Neural progenitor cell (in vitro differentiated cells): Measurements from ENCODE around the gene CHRM4. TPM values are rescaled to one million over a fixed set of nuclear protein-coding genes. Genes with fewer than 3 reads are reported as not detected.
A peak's percentile ranks its signal among the peaks of the same experiment; 100 is the strongest.

Source experiments
- DNase-seq: peaks from one replicate; pipeline ENCODE4 v3.0.0-alpha.2; 2016; ENCODE audit warnings: low spot score
- H2AFZ ChIP-seq: fragments of 200-600 bp; sonication (generic); replicated peaks from 2 replicates; pipeline ENCODE4 v1.6.1; 2016; ENCODE audit warnings: antibody characterized with exemption
- H3F3A ChIP-seq: fragments of 200-600 bp; sonication (generic); 2 replicates; pipeline ENCODE4 v1.6.1; 2016; ENCODE audit warnings: antibody characterized with exemption, low read depth
- H3K27ac ChIP-seq: fragments of 200-600 bp; sonication (generic); 2 replicates; pipeline ENCODE4 v1.5.1; 2016; ENCODE audit warnings: mild to moderate bottlenecking
- H3K27me3 ChIP-seq: fragments of 200-600 bp; sonication (generic); 2 replicates; pipeline ENCODE4 v1.6.1; 2016; ENCODE audit warnings: mild to moderate bottlenecking, moderate library complexity
- H3K36me3 ChIP-seq: fragments of 200-600 bp; sonication (generic); 2 replicates; pipeline ENCODE4 v1.5.1; 2016
- H3K4me1 ChIP-seq: fragments of 200-600 bp; sonication (generic); 2 replicates; pipeline ENCODE4 v1.6.1; 2016; ENCODE audit warnings: mixed run types
- H3K4me2 ChIP-seq: fragments of 200-600 bp; sonication (generic); 2 replicates; pipeline ENCODE4 v1.6.1; 2016
- H3K4me3 ChIP-seq: fragments of 200-600 bp; sonication (generic); 2 replicates; pipeline ENCODE4 v1.5.1; 2016
- H3K79me2 ChIP-seq: fragments of 200-600 bp; sonication (generic); 2 replicates; pipeline ENCODE4 v1.6.1; 2016; ENCODE audit warnings: low read depth
- H3K9ac ChIP-seq: fragments of 200-600 bp; sonication (generic); 2 replicates; pipeline ENCODE4 v1.6.1; 2016
- H3K9me3 ChIP-seq: fragments of 200-600 bp; sonication (generic); 2 replicates; pipeline ENCODE4 v1.5.1; 2016; ENCODE audit warnings: low read depth
- H4K20me1 ChIP-seq: fragments of 200-600 bp; sonication (generic); 2 replicates; pipeline ENCODE4 v1.6.1; 2016; ENCODE audit warnings: low read depth
- H3K27ac Mint-ChIP-seq: 3 replicates; pipeline ENCODE4 v1.8.0; 2021; ENCODE audit warnings: mixed read lengths
- H3K27me3 Mint-ChIP-seq: 2 replicates; pipeline ENCODE4 v1.8.0; 2022; ENCODE audit warnings: low read depth, mild to moderate bottlenecking, inconsistent platforms, moderate library complexity, mixed read lengths; ENCODE audit not compliant: insufficient read depth
- H3K36me3 Mint-ChIP-seq: 3 replicates; pipeline ENCODE4 v1.8.0; 2021; ENCODE audit warnings: mixed read lengths
- H3K4me1 Mint-ChIP-seq: 3 replicates; pipeline ENCODE4 v1.8.0; 2021; ENCODE audit warnings: mixed read lengths
- H3K4me3 Mint-ChIP-seq: 3 replicates; pipeline ENCODE4 v1.8.0; 2021; ENCODE audit warnings: mild to moderate bottlenecking, moderate library complexity, mixed read lengths
- H3K9me3 Mint-ChIP-seq: 3 replicates; pipeline ENCODE4 v1.8.0; 2020; ENCODE audit warnings: mixed read lengths
- CTCF ChIP-seq: fragments of 200-600 bp; sonication (generic); IDR thresholded peaks from 2 replicates; pipeline ENCODE4 v1.5.1; 2017; ENCODE audit warnings: antibody characterized with exemption, mild to moderate bottlenecking
- EZH2 ChIP-seq: fragments of 200-600 bp; sonication (generic); IDR thresholded peaks from 2 replicates; pipeline ENCODE4 v1.6.1; 2017; ENCODE audit warnings: antibody characterized with exemption, mild to moderate bottlenecking, moderate library complexity
- EZH2phosphoT487 ChIP-seq: fragments of 200-600 bp; sonication (generic); IDR thresholded peaks from 2 replicates; pipeline ENCODE4 v1.6.1; 2017; ENCODE audit warnings: antibody characterized with exemption
- total RNA-seq: library from RNA; depleted of rRNA; stranded (reverse); fragments of >200 nt; gene quantifications from 2 replicates; pipeline ENCODE4 v1.2.3, GENCODE V29; 2015; ENCODE audit warnings: low replicate concordance

CHRM4 gene
- total RNA-seq, 1 donor from 2014 or later = not detected

GRCh38 chr11:46363031-46363407, 28.6 kb downstream of the CHRM4 start:
- peak overlapping the region; percentile 92 for H3K27ac Mint-ChIP-seq
- H3K36me3 ChIP-seq = no peaks in the 10 kb centered on the region
- no peaks in the 10 kb centered on the region for H3K36me3 Mint-ChIP-seq
- no peak overlapping the region for H3K4me3 ChIP-seq
- peaks cover 38% of the 10 kb centered on the region for H3K4me1 Mint-ChIP-seq
- no peaks in the 10 kb centered on the region for H3K27me3 ChIP-seq
- H3K9me3 ChIP-seq = no peaks in the 10 kb centered on the region
- TF ChIP-seq EZH2phosphoT487 = no peak
- no peaks in the 10 kb centered on the region for H3K9me3 Mint-ChIP-seq
- peaks cover 4% of the 10 kb centered on the region for H3F3A ChIP-seq
- H2AFZ ChIP-seq = no peak overlapping the region
- H3K9ac ChIP-seq = no peak overlapping the region
- DNase-seq = no peak
- peaks cover 34% of the 10 kb centered on the region for H3K4me1 ChIP-seq
- H3K27ac ChIP-seq = no peak overlapping the region
- peaks cover 5% of the 10 kb centered on the region for H3K27me3 Mint-ChIP-seq
- peaks cover 63% of the 10 kb centered on the region for H4K20me1 ChIP-seq
- H3K79me2 ChIP-seq = peaks cover 45% of the 10 kb centered on the region
- H3K4me2 ChIP-seq = no peak overlapping the region
- peak overlapping the region; percentile 73 for H3K4me3 Mint-ChIP-seq

DNA sequence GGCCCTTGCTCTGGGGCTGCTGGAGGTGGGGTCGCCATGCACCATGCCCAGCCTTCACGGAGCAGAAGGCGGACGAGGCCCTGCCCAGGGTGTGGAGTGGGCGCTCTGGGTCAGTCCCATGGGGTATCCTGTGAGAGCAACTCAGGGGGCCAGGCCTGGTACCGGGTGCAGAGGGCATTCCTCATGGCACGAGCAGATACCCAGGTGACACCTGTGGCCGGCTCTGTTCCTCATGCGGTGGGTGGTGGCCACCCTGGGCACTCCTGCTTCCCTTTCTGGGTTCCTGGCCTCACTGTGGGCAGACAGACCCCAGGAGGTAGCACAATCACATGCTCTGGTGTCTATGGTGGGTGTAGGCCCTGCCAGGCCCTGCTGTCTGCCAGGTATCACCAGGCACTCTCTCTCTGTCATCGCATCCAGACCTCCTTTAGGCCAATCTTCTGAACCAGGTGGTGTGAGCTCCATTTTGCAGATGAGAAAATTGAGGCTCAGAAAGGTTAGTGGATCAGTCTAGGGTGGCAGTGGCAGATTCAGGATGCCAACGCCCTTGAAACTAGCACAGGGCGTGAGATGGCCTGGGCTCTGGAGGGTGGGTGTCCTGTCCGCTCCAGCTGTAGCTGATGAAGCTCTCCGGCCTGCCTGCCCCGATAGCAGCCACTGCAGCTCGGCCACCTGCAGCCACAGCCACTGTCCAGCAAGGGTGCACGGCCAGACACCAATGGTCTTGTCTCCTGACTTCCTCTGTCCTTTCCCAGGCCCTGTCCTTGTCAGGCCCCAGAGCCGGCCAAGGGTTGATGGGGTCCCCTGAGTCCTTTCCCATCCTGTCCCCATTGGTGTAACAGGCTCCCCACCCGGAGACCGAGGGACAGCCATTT, 29.2 kb downstream of the CHRM4 start:
- peaks cover 5% of the 10 kb centered on the region for H3K27me3 Mint-ChIP-seq
- no peaks in the 10 kb centered on the region for H3K9me3 Mint-ChIP-seq
- Histone ChIP-seq H2AFZ (no peak overlapping the region), H3K79me2 (peaks cover 50% of the 10 kb centered on the region), H3K4me1 (peaks cover 38% of the 10 kb centered on the region), H3K4me2 (no peak overlapping the region), H4K20me1 (peaks cover 68% of the 10 kb centered on the region), H3K9me3 (no peaks in the 10 kb centered on the region), H3K36me3 (no peaks in the 10 kb centered on the region), H3K27me3 (no peaks in the 10 kb centered on the region), H3F3A (peaks cover 4% of the 10 kb centered on the region), H3K4me3 (no peak overlapping the region), H3K27ac (peak overlapping the region; percentile 67), H3K9ac (no peak overlapping the region)
- peak overlapping the region; percentile 92 for H3K27ac Mint-ChIP-seq
- H3K4me3 Mint-ChIP-seq = peak overlapping the region; percentile 73
- TF ChIP-seq EZH2 (no peak), EZH2phosphoT487 (no peak), CTCF (no peak)
- peaks cover 38% of the 10 kb centered on the region for H3K4me1 Mint-ChIP-seq
- H3K36me3 Mint-ChIP-seq = no peaks in the 10 kb centered on the region
- no peak for DNase-seq

DNA sequence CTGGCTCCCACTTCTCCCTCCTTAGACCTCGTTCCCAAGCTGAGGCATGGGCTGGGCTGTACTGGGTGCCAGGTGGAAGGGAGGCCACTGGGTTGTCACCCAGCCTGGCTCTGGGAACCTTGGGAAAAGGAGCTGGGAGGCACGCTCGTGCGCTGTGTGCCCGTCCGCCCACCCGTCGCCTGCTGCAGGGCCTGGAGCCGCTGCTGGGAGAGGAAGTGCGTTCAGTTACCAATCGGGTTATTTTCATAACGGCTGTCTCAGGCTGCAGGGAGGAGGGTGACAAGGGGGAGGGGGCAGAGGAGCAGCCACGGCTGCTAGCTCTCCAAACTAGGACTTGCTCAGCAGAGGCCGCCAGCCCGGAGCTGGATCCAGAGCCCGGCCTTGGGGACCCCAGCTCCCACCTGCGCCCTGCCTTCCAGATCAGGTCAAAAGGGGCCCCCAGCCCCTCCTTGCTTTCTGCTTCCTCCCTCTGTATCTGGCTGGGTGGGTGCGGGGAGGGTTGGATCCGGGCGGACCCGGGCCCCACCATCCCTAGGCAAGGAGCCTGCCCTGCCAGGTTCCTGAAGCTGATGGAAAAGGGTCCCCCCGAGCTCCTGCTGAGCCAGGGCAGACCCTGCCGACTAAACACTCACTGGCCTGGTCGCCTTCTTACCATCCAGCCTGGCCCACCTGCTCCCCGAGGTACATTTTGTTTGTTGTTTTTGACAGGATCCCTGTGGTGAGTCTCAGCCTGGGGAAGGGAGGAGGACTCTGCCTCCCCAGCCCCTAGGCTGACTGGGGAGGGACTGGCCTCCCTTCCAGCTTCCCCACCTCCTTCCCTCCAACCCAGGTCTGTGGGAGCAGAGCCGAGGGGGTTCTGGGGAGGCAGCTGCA, 30.1 kb downstream of the CHRM4 start:
- H3F3A ChIP-seq = peaks cover 3% of the 10 kb centered on the region
- Mint-ChIP-seq H3K27ac (peak overlapping the region; percentile 94), H3K9me3 (no peaks in the 10 kb centered on the region), H3K27me3 (peaks cover 5% of the 10 kb centered on the region), H3K36me3 (no peaks in the 10 kb centered on the region), H3K4me3 (peak overlapping the region; percentile 52), H3K4me1 (peaks cover 43% of the 10 kb centered on the region)
- no peak overlapping the region for H2AFZ ChIP-seq
- peaks cover 54% of the 10 kb centered on the region for H3K79me2 ChIP-seq
- no peaks in the 10 kb centered on the region for H3K36me3 ChIP-seq
- DNase-seq = no peak
- no peaks in the 10 kb centered on the region for H3K9me3 ChIP-seq
- H3K9ac ChIP-seq = peak overlapping the region; percentile 37
- peak overlapping the region; percentile 22 for H3K4me2 ChIP-seq
- peaks cover 60% of the 10 kb centered on the region for H4K20me1 ChIP-seq
- peaks cover 44% of the 10 kb centered on the region for H3K4me1 ChIP-seq
- H3K4me3 ChIP-seq = no peak overlapping the region
- H3K27ac ChIP-seq = peak overlapping the region; percentile 67
- H3K27me3 ChIP-seq = no peaks in the 10 kb centered on the region
- TF ChIP-seq CTCF (no peak), EZH2 (no peak), EZH2phosphoT487 (no peak)
